Endothelial cell of umbilical vein (primary cell): ENCODE data around the gene SLMAP.

Source experiments
- JUN ChIP-seq: IDR thresholded peaks from 2 replicates; pipeline ENCODE4 v1.6.1; 2011; ENCODE audit warnings: borderline replicate concordance, low read depth; ENCODE audit not compliant: insufficient read length, insufficient read depth
- MYC ChIP-seq: IDR thresholded peaks from one replicate; pipeline ENCODE4 v1.6.1; 2011; ENCODE audit warnings: mild to moderate bottlenecking, low read depth, low read length
- POLR2A ChIP-seq: IDR thresholded peaks from 2 replicates; pipeline ENCODE4 v1.6.1; 2012; ENCODE audit warnings: low read depth, mild to moderate bottlenecking, control low read depth, low read length
- TF ChIP-seq, protein P1 (sequence below), 2 donors: IDR thresholded peaks; 1 replicate in 1 of 2; 2 replicates in 1 of 2; pipeline ENCODE4 v1.5.1; 2011; ENCODE audit warnings: low read length in 2 of 2, mild to moderate bottlenecking in 2 of 2, moderate library complexity in 2 of 2, control low read depth in 1 of 2, inconsistent platforms in 1 of 2, low read depth in 1 of 2; ENCODE audit not compliant: insufficient read depth in 1 of 2; ENCODE audit errors: extremely low read depth in 1 of 2

DNA sequence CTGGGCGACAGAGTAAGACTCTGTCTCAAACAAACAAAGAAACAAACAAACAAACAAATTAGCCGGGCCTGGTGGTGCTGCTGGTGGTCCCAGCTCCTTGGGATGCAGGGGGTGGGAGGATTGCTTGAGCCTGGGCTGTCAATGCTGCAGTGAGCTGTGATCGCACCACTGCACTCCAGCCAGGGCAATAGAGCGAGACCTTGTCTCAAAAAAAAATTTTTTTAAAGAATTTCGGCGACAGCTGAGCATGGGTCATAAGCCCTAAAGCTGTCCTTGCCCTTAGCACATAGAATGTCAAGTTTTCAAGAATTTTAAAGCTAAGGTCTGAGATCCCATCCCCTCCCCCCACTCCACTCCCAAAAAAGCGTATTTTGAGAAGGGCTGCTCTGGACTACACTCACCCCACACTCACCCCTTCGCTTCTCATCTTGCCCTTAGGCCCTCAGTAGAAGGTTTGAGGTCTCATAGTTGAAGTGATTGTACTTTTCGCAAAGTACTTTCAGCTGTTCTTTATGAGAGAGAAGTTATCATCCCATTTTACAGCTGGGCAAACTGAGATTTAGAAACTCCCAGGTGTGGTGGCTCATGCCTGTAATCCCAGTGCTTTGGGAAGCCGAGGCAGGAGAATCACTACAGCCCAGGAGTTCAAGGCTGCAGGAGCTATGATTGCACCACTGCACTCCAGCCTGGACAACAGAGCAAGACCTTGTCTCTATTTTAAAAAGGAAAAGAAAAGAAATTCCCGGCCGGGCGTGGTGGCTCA is 217.8 kb downstream of the SLMAP start:
- TF ChIP-seq POLR2A = no peak
- TF ChIP-seq, protein P1, sequence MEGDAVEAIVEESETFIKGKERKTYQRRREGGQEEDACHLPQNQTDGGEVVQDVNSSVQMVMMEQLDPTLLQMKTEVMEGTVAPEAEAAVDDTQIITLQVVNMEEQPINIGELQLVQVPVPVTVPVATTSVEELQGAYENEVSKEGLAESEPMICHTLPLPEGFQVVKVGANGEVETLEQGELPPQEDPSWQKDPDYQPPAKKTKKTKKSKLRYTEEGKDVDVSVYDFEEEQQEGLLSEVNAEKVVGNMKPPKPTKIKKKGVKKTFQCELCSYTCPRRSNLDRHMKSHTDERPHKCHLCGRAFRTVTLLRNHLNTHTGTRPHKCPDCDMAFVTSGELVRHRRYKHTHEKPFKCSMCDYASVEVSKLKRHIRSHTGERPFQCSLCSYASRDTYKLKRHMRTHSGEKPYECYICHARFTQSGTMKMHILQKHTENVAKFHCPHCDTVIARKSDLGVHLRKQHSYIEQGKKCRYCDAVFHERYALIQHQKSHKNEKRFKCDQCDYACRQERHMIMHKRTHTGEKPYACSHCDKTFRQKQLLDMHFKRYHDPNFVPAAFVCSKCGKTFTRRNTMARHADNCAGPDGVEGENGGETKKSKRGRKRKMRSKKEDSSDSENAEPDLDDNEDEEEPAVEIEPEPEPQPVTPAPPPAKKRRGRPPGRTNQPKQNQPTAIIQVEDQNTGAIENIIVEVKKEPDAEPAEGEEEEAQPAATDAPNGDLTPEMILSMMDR (IDR thresholded peaks at IDR 0.05; ENCODE audit: extremely low read depth in 1 of 2, insufficient read depth in 1 of 2, low read depth in 1 of 2, low read length in 2 of 2) = no peak
- no peak for TF ChIP-seq MYC
- TF ChIP-seq JUN = no peak
